HG03196 (cell line): Measurements from ENCODE around the gene VPS37D.

ENCODE experiments used
- ATAC-seq: cut with Tn5 transposase; IDR thresholded peaks from one replicate; pipeline ENCODE4 v1.9.1; 2021; ENCODE audit not compliant: unreplicated experiment

Gene VPS37D

DNA sequence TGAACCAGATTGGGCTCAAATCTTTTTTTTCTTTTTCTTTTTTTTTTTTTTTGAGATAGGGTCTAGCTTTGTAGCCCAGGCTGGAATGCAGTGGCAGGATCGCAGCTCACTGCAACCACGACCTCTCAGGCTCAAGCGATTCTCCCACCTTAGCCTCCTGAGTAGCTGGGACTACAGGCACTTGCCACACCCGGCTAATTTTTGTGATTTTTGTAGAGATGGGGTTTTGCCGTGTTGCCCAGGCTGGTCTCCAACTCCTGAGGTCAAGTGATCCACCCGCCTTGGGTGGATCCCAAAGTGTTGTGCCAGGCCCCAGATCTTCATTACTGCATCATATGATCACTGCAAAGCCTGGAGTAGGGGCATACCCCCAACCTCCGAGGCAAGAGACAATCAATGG lies 12.9 kb downstream of the VPS37D start:
- ATAC-seq = no peak

GRCh38 chr7:73681031-73681430 lies 13.4 kb downstream of the VPS37D start:
- no peak for ATAC-seq

DNA sequence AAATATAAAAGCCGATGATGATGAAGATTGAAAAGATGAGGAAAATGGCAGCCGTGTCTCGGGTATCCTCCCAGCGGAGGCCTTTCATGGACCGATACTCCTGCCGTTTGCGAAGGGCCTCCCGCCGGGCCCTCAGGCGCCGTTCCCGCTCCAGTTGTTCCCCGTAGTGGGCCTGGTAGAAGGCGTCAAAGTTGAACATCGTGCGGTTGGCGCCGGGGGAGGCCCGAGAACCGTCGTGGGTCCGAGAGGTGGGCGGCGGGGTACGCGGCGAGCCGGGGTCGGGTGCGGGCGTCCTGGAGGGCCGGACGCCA lies 15.1 kb downstream of the VPS37D start:
- no peak for ATAC-seq

- peak; percentile 89 for ATAC-seq
Observed at GRCh38 chr7:73683056-73683787, 15.6 kb downstream of the VPS37D start, which contains the start of the genes BUD23 and DNAJC30. Gene BUD23 (plus strand): TSS chr7:73683597. CDS start chr7:73683626, 29 bp downstream. Gene DNAJC30 (minus strand): TSS chr7:73683453. CDS start chr7:73683423, 30 bp downstream.

DNA sequence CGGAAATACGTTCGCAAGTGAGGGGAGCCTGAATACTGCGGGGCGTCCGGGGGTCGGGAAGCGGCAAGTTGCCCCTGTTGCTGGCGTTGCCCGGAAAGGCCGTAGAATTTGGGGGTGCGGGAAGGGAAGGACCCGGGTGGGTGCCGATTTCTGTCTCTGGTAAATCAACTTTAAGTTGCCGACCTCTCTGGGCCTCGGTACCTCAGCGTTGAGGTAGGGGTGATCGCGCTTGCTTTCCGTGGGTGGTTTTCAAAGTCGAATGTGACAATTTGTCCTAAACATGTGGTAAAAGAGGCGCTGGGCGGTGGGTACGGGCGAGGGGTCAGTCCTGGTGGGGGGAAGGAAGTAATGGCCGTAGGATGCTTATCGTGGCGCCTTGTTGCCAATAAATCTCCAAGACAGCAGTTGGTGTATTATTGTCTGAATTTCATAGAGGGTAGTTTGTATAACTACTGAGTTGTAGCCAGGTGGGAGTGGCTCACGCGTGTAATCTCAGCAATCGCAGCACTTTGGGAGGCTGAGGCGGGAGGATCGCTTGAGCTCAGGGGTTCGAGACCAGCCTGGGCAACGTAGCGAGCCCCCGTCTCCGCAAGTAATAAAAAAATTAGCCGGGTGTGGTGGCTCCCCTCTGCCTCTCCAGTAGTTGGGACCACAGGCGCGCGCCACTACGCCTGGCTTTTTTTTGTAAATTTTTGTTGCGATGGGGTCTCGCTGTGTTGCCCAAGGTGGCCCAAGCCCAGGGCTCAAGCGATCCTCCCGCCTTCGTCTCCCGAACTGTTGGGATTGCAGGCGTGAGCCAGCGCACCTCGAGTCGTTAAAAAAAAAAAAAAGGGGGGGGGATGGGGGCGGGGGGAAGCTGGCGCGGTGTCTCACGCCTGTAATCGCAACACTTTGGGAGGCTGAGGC lies 16.4 kb downstream of the VPS37D start:
- peak; percentile 6 for ATAC-seq

DNA sequence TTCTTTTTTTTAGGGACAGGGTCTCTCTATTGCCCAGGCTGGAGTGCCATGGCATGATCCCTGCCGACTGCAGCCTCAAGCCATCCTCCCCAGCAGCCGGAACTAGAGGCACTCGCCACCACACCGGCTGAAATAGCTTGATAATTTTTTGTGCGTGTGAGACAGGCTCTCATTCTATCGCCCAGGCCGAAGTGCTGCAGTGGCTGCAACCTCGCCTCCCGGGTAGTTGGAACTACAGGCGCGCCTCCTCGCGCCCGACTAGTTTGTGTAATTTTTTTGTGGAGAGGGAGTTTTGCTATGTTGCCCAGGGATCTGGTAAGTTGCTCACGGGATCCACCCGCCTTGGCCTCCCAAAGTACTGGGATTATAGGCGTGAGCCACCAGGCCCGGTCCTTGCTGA lies 17.7 kb downstream of the VPS37D start:
- no peak for ATAC-seq

- ATAC-seq = no peak
Observed at GRCh38 chr7:73688288-73688687, 20.7 kb downstream of the VPS37D start.

- ATAC-seq = no peak
Observed at GRCh38 chr7:73690646-73691045, 23.0 kb downstream of the VPS37D start.

DNA sequence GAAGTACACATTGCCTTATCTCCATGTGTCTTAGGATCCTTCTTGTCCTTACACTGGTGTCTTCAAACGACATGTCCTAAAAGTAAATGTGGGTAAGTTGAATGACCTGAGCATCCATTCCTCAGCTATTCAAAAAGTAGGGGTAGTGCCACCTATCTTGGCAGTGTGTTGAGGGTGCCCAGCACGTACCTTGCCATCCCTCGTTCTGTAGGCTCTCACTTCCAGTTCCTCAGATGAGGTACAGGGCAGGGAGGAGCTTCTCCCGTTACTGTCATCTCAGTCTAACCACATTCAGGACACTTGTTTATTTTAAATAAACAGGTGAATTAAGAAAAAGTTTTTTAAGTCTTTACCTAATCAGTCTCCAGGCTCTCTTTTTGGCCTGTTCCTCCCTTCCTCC lies 28.7 kb downstream of the VPS37D start:
- no peak for ATAC-seq

DNA sequence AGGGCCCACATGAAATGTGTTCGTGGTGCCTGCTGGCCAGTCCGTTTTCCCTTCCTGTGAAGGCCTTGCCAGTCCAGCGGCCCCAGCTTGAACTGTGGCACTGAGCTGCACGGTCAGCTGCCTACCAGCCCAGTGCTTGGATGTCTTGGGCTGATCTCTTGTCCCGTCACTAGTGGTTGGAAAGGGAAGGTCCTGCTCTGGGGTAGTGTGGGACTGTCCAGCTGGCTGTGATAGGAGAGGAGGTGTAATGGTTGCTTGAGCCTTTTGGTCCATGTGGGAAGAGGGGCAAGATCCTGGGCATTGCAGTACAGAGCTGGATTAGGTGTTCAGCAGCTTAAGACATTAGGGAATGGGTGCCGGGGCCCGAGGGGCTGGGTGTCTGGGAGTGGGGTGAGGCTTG lies 30.8 kb downstream of the VPS37D start:
- ATAC-seq = no peak

DNA sequence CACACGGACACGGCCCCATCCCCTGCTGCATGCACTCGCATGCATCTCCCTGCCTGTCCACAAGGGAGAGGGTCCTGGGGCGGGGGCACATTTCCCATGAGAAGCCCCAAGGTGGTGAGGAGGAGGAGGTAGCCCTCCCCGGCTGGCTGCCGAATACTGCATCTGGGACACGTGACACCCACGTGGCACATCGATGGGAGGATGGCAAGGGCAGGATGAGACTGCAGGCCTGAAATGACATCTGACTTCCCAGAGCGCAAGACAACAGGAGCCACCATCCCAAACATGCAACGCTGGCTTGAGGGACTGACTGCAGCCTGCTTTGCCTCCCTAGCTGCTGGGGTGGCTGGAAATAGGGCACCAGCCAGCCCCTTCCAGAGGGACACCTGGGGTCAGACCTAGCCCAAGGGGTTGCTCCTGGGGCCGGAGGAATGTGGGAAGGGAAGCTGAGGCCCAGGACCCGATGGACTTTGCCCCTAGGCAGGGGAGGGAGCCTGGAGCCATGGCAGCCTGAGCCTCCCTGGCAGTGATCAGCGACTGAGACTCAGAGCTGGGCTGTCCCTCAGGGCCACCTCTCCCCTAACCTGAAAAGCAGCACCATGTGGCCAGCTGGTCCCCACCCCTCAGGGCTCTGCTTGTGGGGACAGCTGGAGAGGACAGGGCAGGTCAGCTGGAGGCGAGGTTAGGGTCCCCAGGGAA lies 31.9 kb downstream of the VPS37D start:
- ATAC-seq = no peak

DNA sequence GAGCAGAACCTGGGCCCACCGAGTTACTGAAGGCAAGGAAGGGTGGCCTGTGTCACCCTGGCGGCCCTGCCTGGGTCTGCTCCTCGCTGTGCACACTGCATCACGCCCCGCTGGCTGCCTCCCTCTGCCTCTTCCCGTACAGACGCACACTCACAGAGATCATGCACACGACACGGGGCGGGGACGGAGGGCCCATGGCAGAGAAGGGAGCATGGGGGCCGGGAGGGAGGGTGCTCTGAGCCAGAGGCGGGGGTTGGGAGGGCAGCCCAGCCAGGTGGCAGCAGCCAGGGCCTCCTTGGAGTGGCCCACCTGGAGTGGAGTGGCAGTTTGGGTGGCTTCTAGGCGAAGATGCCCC lies 32.4 kb downstream of the VPS37D start:
- no peak for ATAC-seq

GRCh38 chr7:73700581-73701134 lies 33.0 kb downstream of the VPS37D start:
- ATAC-seq = no peak

DNA sequence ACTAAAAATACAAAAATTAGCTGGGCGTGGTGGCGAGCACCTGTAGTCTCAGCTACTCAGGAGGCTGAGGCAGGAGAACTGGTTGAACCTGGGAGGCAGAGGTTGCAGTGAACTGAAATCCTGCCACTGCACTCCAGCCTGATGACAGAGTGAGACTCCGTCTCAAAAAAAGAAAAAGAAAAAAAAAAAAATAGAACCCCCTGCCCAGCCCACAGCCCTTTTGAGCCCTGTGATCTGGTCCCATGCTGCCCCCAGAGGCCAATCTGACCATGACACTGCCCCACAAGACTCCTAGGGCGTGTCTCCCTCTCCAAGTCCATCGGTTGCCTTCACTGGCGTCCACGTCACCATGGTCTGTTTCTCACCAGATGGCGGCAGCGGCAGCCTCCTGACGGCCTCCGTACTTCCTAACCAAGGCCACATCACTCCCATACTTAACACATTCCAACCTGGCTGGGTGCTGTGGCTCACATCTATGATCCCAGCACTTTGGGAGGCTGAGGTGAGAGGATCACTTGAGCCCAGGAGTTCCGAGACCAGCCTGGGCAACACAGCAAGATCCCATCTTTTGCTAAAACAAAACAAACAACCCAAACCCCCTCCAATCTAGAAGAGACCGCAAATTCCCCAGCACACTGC lies 33.8 kb downstream of the VPS37D start:
- no peak for ATAC-seq

DNA sequence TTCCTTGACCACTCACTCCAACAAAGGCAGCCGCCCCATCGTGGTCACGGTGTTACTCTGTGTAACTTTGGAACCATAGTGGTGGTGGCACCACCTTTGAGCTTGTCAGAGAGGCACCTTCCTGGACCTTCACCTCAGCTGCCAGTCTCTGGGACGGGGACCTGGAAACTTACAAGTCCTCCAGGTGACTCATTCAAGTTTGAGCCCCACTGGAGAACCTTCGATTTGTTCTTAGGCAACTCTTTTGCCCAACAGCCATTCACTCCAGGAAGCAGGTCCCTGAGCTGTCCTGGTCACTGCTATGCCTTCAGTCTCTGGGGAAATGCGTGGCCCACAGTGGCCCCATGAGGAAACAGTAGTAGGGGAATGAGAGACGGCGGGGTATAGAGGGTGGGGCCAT lies 34.6 kb downstream of the VPS37D start:
- ATAC-seq = no peak

- no peak for ATAC-seq
Observed at GRCh38 chr7:73702665-73703064, 35.0 kb downstream of the VPS37D start.

DNA sequence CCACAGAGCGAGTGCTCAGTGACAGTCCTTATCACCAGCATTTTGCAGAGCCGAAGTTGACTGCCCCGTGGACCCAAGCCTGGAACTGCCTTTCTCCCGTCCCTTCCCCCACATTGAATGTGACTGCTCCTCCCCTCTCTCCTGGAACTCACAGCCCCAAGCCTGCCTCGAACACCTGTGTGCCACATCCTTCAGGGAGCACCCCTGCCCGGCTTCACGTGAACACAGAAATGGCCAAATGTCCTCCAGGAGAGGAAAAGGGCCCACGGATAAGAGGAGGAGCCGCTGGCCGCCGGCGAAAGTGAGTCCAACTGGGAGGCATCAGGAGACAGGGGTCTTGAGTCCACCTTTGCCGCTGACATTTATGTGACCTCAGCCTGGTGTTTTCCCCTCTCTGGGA lies 35.6 kb downstream of the VPS37D start:
- no peak for ATAC-seq

- no peak for ATAC-seq
Observed at GRCh38 chr7:73703757-73704639, 36.4 kb downstream of the VPS37D start.

DNA sequence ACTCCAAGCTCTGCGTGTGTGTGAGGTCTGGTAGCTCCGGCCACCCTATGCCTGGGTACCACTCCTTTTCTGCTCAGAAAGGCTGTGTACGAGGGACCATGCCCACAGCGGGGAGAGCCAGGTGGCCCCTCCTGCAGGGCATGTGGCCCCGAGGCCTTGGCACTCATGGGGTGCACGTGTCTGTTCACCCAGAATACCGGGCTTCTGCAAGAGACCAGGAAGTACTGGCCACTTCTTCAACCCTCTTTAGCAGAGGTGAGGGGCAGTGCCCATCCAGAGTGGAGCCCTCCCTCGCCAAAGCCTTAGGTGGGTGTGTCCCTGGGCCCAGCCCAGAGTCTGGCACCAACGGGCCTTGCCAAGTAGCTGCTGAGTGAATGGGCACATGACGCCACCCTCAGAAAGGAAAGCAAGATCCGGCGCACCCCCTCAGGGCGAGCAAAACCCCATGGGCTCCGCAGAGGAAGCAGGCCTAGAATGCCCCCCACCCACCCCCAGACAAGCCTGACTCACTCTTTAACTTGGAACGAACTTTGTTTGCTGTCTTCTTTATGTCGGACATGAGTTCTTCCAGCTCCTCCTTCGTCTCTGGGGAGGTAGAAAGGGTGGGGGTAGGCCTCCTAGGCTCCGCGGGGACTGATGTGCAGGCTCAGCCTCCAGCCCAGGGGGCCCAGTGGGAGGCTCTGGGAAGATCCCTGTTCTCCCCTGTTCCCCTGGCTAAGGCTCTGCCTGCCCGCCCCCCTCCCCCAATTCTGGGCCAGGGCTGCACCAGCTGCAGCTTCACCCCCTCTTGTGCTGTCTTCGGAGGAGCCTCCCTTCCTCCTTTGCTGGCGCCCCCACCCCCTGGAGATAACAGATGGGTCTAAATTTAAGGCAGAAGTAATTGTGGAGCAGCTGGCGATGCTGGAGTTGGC lies 37.3 kb downstream of the VPS37D start:
- no peak for ATAC-seq
